CD14-positive monocyte (primary cell): ENCODE data around the gene UBAC1. TPM values are rescaled to one million over a fixed set of nuclear protein-coding genes. Genes with fewer than 3 reads are reported as not detected.

ENCODE experiments used
- DNase-seq, 3 donors: peaks; one replicate each; pipeline ENCODE4 v3.0.0-alpha.2; 2011 to 2022
- H2AFZ ChIP-seq: 2 replicates; pipeline ENCODE4 v1.6.0; 2012; ENCODE audit warnings: mild to moderate bottlenecking, low read depth, low read length, inconsistent platforms; ENCODE audit not compliant: insufficient read depth, poor library complexity, severe bottlenecking
- H3K27ac ChIP-seq, 2 donors: 1 replicate in 1 of 2; 2 replicates in 1 of 2; pipeline ENCODE4 v1.5.1; 2012 to 2013; ENCODE audit warnings: low read length in 2 of 2, control low read depth in 1 of 2, inconsistent platforms in 1 of 2, low read depth in 1 of 2, mild to moderate bottlenecking in 1 of 2
- H3K27me3 ChIP-seq, 2 donors: one replicate each; pipeline versions ENCODE4 v1.6.0 to v1.6.1; 2011 to 2013; ENCODE audit warnings: low read length in 2 of 2; ENCODE audit not compliant: control insufficient read depth in 2 of 2, insufficient read depth in 2 of 2
- H3K36me3 ChIP-seq, 2 donors: replicated peaks in 1 of 2; 1 replicate in 1 of 2; 2 replicates in 1 of 2; pipeline versions ENCODE4 v1.5.1 to v1.6.1; 2012 to 2013; ENCODE audit warnings: low read length in 2 of 2, control low read depth in 1 of 2, inconsistent platforms in 1 of 2, mild to moderate bottlenecking in 1 of 2; ENCODE audit not compliant: insufficient read depth in 2 of 2, control insufficient read depth in 1 of 2
- H3K4me1 ChIP-seq, 2 donors: 1 replicate in 1 of 2; 2 replicates in 1 of 2; pipeline versions ENCODE4 v1.5.1 to v1.6.1; 2012 to 2013; ENCODE audit warnings: low read length in 2 of 2, control low read depth in 1 of 2, inconsistent platforms in 1 of 2, mild to moderate bottlenecking in 1 of 2, moderate library complexity in 1 of 2; ENCODE audit not compliant: insufficient read depth in 2 of 2, control insufficient read depth in 1 of 2
- H3K4me2 ChIP-seq: replicated peaks from 2 replicates; pipeline ENCODE3; 2012; ENCODE audit warnings: low read length, moderate library complexity, mild to moderate bottlenecking; ENCODE audit not compliant: poor library complexity, severe bottlenecking; ENCODE audit errors: extremely low read depth
- H3K4me3 ChIP-seq, 3 experiments: fragments of 200-600 bp in 1 of 3; sonication (generic) in 1 of 3; replicated peaks in 1 of 3; 1 replicate in 2 of 3; 2 replicates in 1 of 3; pipeline ENCODE4 v1.5.1; 2011 to 2013; ENCODE audit warnings: low read length in 3 of 3, mild to moderate bottlenecking in 3 of 3, control low read depth in 2 of 3, low read depth in 2 of 3, inconsistent platforms in 1 of 3, moderate library complexity in 1 of 3
- H3K79me2 ChIP-seq: 2 replicates; pipeline ENCODE4 v1.6.0; 2012; ENCODE audit warnings: mild to moderate bottlenecking, control low read depth, inconsistent platforms, low read length, moderate library complexity; ENCODE audit not compliant: insufficient read depth
- H3K9ac ChIP-seq: 2 replicates; pipeline ENCODE4 v1.6.0; 2017; ENCODE audit warnings: low read length, mild to moderate bottlenecking; ENCODE audit not compliant: insufficient read depth, poor library complexity, severe bottlenecking
- H3K9me3 ChIP-seq, 2 donors: replicated peaks in 1 of 2; 1 replicate in 1 of 2; 2 replicates in 1 of 2; pipeline versions ENCODE4 v1.5.1 to v1.6.1; 2012 to 2013; ENCODE audit warnings: low read length in 2 of 2, control low read depth in 1 of 2; ENCODE audit not compliant: control insufficient read depth in 1 of 2, insufficient read depth in 1 of 2
- H4K20me1 ChIP-seq: 2 replicates; pipeline ENCODE4 v1.6.0; 2012; ENCODE audit warnings: mild to moderate bottlenecking, low read length, control low read depth, moderate library complexity; ENCODE audit not compliant: insufficient read depth
- H3K27ac Mint-ChIP-seq, 7 donors: one replicate each; pipeline ENCODE4 v1.8.0; 2020; ENCODE audit warnings: mild to moderate bottlenecking in 7 of 7, mixed read lengths in 7 of 7, moderate library complexity in 6 of 7, inconsistent platforms in 2 of 7
- H3K27me3 Mint-ChIP-seq, 3 donors: one replicate each; pipeline ENCODE4 v1.8.0; 2021 to 2022; ENCODE audit warnings: low read depth in 3 of 3, mild to moderate bottlenecking in 3 of 3, mixed read lengths in 3 of 3, moderate library complexity in 3 of 3, inconsistent platforms in 1 of 3
- H3K36me3 Mint-ChIP-seq, 2 donors: one replicate each; pipeline ENCODE4 v1.8.0; 2020; ENCODE audit warnings: mixed read lengths in 2 of 2, inconsistent platforms in 1 of 2, mild to moderate bottlenecking in 1 of 2
- H3K4me1 Mint-ChIP-seq: one replicate; pipeline ENCODE4 v1.8.0; 2020; ENCODE audit warnings: mild to moderate bottlenecking, mixed read lengths
- H3K4me3 Mint-ChIP-seq, 2 donors: one replicate each; pipeline ENCODE4 v1.8.0; 2020; ENCODE audit warnings: mild to moderate bottlenecking in 2 of 2, mixed read lengths in 2 of 2, moderate library complexity in 1 of 2
- H3K9me3 Mint-ChIP-seq, 7 donors: one replicate each; pipeline ENCODE4 v1.8.0; 2020 to 2022; ENCODE audit warnings: mixed read lengths in 7 of 7, mild to moderate bottlenecking in 6 of 7, moderate library complexity in 6 of 7, inconsistent platforms in 2 of 7
- CTCF ChIP-seq: fragments of 200-600 bp; IDR thresholded peaks from one replicate; pipeline ENCODE4 v1.8.0; 2022; ENCODE audit warnings: antibody characterized with exemption, mild to moderate bottlenecking
- WGBS: methylation state at CpG from one replicate; pipeline ENCODE4 v1.1.5; 2013; ENCODE audit warnings: missing lambda C conversion rate; ENCODE audit not compliant: insufficient coverage; 5-methylcytosine and 5-hydroxymethylcytosine counted together
- intact Hi-C, 2 donors: fragments of 100-400 bp; cut with micrococcal nuclease; formaldehyde crosslinking; loops; one replicate each; pipeline versions ENCODE4 v1.15.0 to v1.15.1; 2023
- polyA plus RNA-seq, 3 donors: library from polyadenylated mRNA; depleted of rRNA in 1 of 3; unstranded in 2 of 3; stranded (reverse) in 1 of 3; fragments of 300-500 nt in 2 of 3; fragments of >200 nt in 1 of 3; fragmentation: Illumina TruSeq in 2 of 3; gene quantifications; 1 replicate in 2 of 3; 2 replicates in 1 of 3; pipeline ENCODE4 v1.2.3, GENCODE V29; 2012 to 2021

The UBAC1 gene
- polyA plus RNA-seq, 3 donors = 35.8 to 63.1 (median 52.5) TPM

GRCh38 chr9:135907006-135907430 is 54.2 kb downstream of the UBAC1 start:
- TF ChIP-seq CTCF = no peak
- H3K4me1 Mint-ChIP-seq = peaks cover 56% of the 10 kb centered on the region
- peak overlapping the region in 1 of 2 donors; percentile 43 for H3K4me3 Mint-ChIP-seq
- peaks cover 0 to 2% (median 0%) of the 10 kb centered on the region in 3 donors for H3K27me3 Mint-ChIP-seq
- Histone ChIP-seq H3K27me3 (no peaks in the 10 kb centered on the region), H3K4me2 (peak overlapping the region; percentile 78), H4K20me1 (peaks cover 54% of the 10 kb centered on the region), H3K9me3 (no peaks in the 10 kb centered on the region), H3K4me1 (peaks cover 44 to 52% of the 10 kb centered on the region in 2 donors), H3K27ac (no peak overlapping the region), H3K36me3 (peaks cover 2 to 17% of the 10 kb centered on the region in 2 donors), H3K4me3 (peak overlapping the region in 2 of 3 experiments; percentile 69 to 76), H3K9ac (no peak overlapping the region), H2AFZ (no peak overlapping the region), H3K79me2 (peaks cover 64% of the 10 kb centered on the region)
- H3K36me3 Mint-ChIP-seq = peaks cover 38% of the 10 kb centered on the region in 2 donors
- DNase-seq = peak in 1 of 3 donors; percentile 34
- intact Hi-C loops = loop anchor here in 1 of 2 donors (5.0 to 10.0 kb wide), 2 partner anchors 55 to 338 kb away; partner anchors contain the start of genes QSOX2 and UBAC1
- H3K9me3 Mint-ChIP-seq = peaks cover 0 to 2% (median 0%) of the 10 kb centered on the region in 7 donors
- under 1% methylated on average over 69 of the region's 69 CpGs for WGBS
- H3K27ac Mint-ChIP-seq = no peak overlapping the region

GRCh38 chr9:135906291-135907005 is 54.7 kb downstream of the UBAC1 start:
- Histone ChIP-seq H2AFZ (peak overlapping the region; percentile 59), H3K79me2 (peaks cover 70% of the 10 kb centered on the region), H3K9me3 (no peaks in the 10 kb centered on the region), H3K4me3 (peak overlapping the region; percentile 38 to 76 (median 69)), H3K4me1 (peaks cover 44 to 52% of the 10 kb centered on the region in 2 donors), H4K20me1 (peaks cover 56% of the 10 kb centered on the region), H3K27ac (peak overlapping the region in 1 of 2 donors; percentile 73), H3K4me2 (peak overlapping the region; percentile 78), H3K27me3 (no peaks in the 10 kb centered on the region), H3K36me3 (peaks cover 2 to 12% of the 10 kb centered on the region in 2 donors), H3K9ac (peak overlapping the region; percentile 52)
- H3K4me3 Mint-ChIP-seq = peak overlapping the region; percentile 78 to 81
- peaks cover 0 to 2% (median 0%) of the 10 kb centered on the region in 7 donors for H3K9me3 Mint-ChIP-seq
- H3K4me1 Mint-ChIP-seq = peaks cover 51% of the 10 kb centered on the region
- WGBS = 1% methylated on average over 69 of the region's 70 CpGs
- TF ChIP-seq CTCF = no peak
- intact Hi-C loops = loop anchor here in 1 of 2 donors (5.0 to 10.0 kb wide), 2 partner anchors 56 to 338 kb away; partner anchors contain the start of genes QSOX2 and UBAC1
- H3K27ac Mint-ChIP-seq = peak overlapping the region; percentile 75 to 92 (median 84)
- peaks cover 33 to 37% of the 10 kb centered on the region in 2 donors for H3K36me3 Mint-ChIP-seq
- peaks cover 0 to 2% (median 0%) of the 10 kb centered on the region in 3 donors for H3K27me3 Mint-ChIP-seq
- peak; percentile 47 to 78 (median 62) for DNase-seq
